Stimulated activated CD8-positive, alpha-beta memory T cell treated with anti-CD3 and anti-CD28 coated beads, Interleukin-4, amount 100 ng/mL, for 24 hours (primary cell): ENCODE data around the gene TOPBP1.
A peak's percentile ranks its signal among the peaks of the same experiment; 100 is the strongest.
"Not testable (repeated sequence)": the region's sequence is repeated elsewhere in the genome, so short reads cannot be mapped to it uniquely, and the experiment has no call there.

Experiments
- DNase-seq: peaks from one replicate; pipeline ENCODE4 v3.0.0-alpha.2; 2020; ENCODE audit warnings: low read depth

Gene TOPBP1

GRCh38 chr3:133661454-133662277 is at the start of gene TOPBP1:
TOPBP1 (minus strand) TSS chr3:133661941; CDS start chr3:133661127, 814 bp downstream.
- DNase-seq, result peak; percentile 84

- DNase-seq, result no peak
Measured at GRCh38 chr3:133711013-133711412, 49.3 kb upstream of the TOPBP1 start.

GRCh38 chr3:133709139-133709750 is 47.5 kb upstream of the TOPBP1 start:
- no peak for DNase-seq

- no peak for DNase-seq
Measured at GRCh38 chr3:133706033-133706432, 44.3 kb upstream of the TOPBP1 start.

- no peak for DNase-seq
Measured at GRCh38 chr3:133703915-133704314, 42.2 kb upstream of the TOPBP1 start.

- no peak for DNase-seq
Measured at GRCh38 chr3:133701435-133702358, 40.0 kb upstream of the TOPBP1 start.

- no peak for DNase-seq
Measured at GRCh38 chr3:133700351-133700750, 38.6 kb upstream of the TOPBP1 start.

- DNase-seq, result no peak
Measured at GRCh38 chr3:133699903-133700302, 38.2 kb upstream of the TOPBP1 start.

- DNase-seq, result no peak
Measured at GRCh38 chr3:133699467-133699866, 37.7 kb upstream of the TOPBP1 start.

GRCh38 chr3:133697960-133698359 is 36.2 kb upstream of the TOPBP1 start:
- DNase-seq, result no peak

GRCh38 chr3:133695560-133696171 is 33.9 kb upstream of the TOPBP1 start:
- DNase-seq, result no peak

- DNase-seq, result no peak
Measured at GRCh38 chr3:133694288-133695268, 32.8 kb upstream of the TOPBP1 start.

GRCh38 chr3:133693821-133694220 is 32.1 kb upstream of the TOPBP1 start:
- DNase-seq, result no peak

- no peak for DNase-seq
Measured at GRCh38 chr3:133692759-133693158, 31.0 kb upstream of the TOPBP1 start.

GRCh38 chr3:133691273-133692107 is 29.7 kb upstream of the TOPBP1 start:
- no peak for DNase-seq

GRCh38 chr3:133677993-133678392 is 16.3 kb upstream of the TOPBP1 start:
- DNase-seq, result not testable (repeated sequence)

GRCh38 chr3:133676336-133677118 is 14.8 kb upstream of the TOPBP1 start:
- no peak for DNase-seq

- no peak for DNase-seq
Measured at GRCh38 chr3:133675631-133676335, 14.0 kb upstream of the TOPBP1 start.
